RWPE2 (cell line): Measurements from ENCODE around the gene FRG1.
"Not testable (repeated sequence)": the region's sequence is repeated elsewhere in the genome, so short reads cannot be mapped to it uniquely, and the experiment has no call there.

ENCODE experiments used
- ATAC-seq: fragments of 200-7000 bp; cut with Tn5 transposase; 3 replicates; pipeline ENCODE4 v1.9.1; 2021; ENCODE audit warnings: low read depth
- DNase-seq: peaks from one replicate; pipeline ENCODE4 v3.0.0-alpha.2; 2020; ENCODE audit warnings: low spot score
- H3K27ac ChIP-seq: fragments of 450-650 bp; 2 replicates; pipeline ENCODE4 v1.5.1; 2017; ENCODE audit warnings: mild to moderate bottlenecking; ENCODE audit not compliant: poor library complexity, severe bottlenecking
- H3K27me3 ChIP-seq: fragments of 250-450 bp; sonication (Bioruptor Pico); 2 replicates; pipeline ENCODE4 v1.5.1; 2021; ENCODE audit warnings: mild to moderate bottlenecking, moderate library complexity; ENCODE audit not compliant: insufficient read depth, poor library complexity, severe bottlenecking
- H3K36me3 ChIP-seq: fragments of 250-450 bp; sonication (Bioruptor Pico); 2 replicates; pipeline ENCODE4 v1.5.1; 2020; ENCODE audit warnings: low read depth, mild to moderate bottlenecking, moderate library complexity
- H3K4me1 ChIP-seq: fragments of 250-450 bp; sonication (Bioruptor Pico); 2 replicates; pipeline ENCODE4 v1.5.1; 2021; ENCODE audit warnings: mild to moderate bottlenecking, moderate library complexity; ENCODE audit not compliant: insufficient read depth, poor library complexity, severe bottlenecking
- H3K4me3 ChIP-seq: fragments of 250-450 bp; sonication (Bioruptor Pico); 2 replicates; pipeline ENCODE4 v1.5.1; 2021; ENCODE audit warnings: mild to moderate bottlenecking, moderate library complexity; ENCODE audit not compliant: severe bottlenecking
- H3K9me3 ChIP-seq: fragments of 250-450 bp; sonication (Bioruptor Pico); 2 replicates; pipeline ENCODE4 v1.5.1; 2021; ENCODE audit warnings: mild to moderate bottlenecking, moderate library complexity; ENCODE audit not compliant: severe bottlenecking
- CTCF ChIP-seq: fragments of 450-650 bp; IDR thresholded peaks from one replicate; pipeline ENCODE4 v1.5.1; 2017; ENCODE audit warnings: mild to moderate bottlenecking, moderate library complexity; ENCODE audit not compliant: poor library complexity, severe bottlenecking

FRG1 gene

DNA sequence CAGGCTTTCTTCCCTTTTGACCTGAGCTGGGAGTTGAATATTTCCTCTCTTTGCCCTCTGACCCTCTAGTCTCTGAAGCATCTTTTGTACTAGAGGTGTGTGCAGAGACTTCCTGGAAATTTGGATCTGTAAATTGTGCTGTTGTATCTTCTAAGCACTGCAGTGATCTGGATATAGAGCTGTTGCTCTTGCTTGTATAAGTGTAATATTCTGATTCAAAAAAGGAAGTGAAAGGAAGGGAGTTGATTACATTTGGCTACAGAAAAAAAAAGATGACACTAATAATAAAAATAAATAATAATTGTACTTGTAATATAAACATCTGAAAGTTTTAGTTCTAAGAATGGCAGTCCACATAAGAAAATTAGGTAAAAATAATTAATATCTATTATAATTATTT, 33.0 kb downstream of the FRG1 start:
- DNase-seq (no peak), ATAC-seq (no peak)

DNA sequence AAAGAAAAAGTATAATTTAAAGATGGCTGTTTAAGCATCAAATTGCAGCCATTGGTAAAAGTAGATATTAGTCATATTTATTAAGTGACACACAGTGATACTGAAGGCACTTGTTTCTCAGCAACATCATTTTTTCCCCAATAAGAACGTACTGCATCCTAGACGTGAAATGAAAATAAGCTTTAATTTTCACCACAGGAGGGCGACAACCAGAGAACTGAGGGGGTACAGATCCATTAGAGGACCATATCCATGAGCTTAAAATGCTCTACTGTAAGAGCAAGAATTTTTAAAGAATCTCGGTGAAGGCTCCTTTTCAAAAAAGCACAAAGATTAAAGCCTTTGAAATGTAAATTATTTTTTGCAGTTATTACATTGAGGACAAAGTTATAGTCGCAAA, 33.4 kb downstream of the FRG1 start:
- Histone ChIP-seq H3K36me3 (no peaks in the 10 kb centered on the region), H3K27me3 (peaks cover 7% of the 10 kb centered on the region), H3K9me3 (no peaks in the 10 kb centered on the region), H3K4me3 (no peak overlapping the region), H3K27ac (no peak overlapping the region), H3K4me1 (no peaks in the 10 kb centered on the region)
- no peak for DNase-seq
- TF ChIP-seq CTCF: peak; percentile 46
- no peak for ATAC-seq

More for the DNA sequence above, 33.0 kb downstream of the FRG1 start:
- Histone ChIP-seq H3K36me3 (no peaks in the 10 kb centered on the region), H3K4me3 (no peak overlapping the region), H3K27me3 (peaks cover 7% of the 10 kb centered on the region), H3K9me3 (no peaks in the 10 kb centered on the region), H3K27ac (no peak overlapping the region), H3K4me1 (no peaks in the 10 kb centered on the region)
- TF ChIP-seq CTCF: no peak

- Histone ChIP-seq H3K4me3 (no peak overlapping the region), H3K9me3 (no peaks in the 10 kb centered on the region), H3K27ac (no peak overlapping the region), H3K27me3 (peaks cover 7% of the 10 kb centered on the region), H3K36me3 (no peaks in the 10 kb centered on the region), H3K4me1 (no peaks in the 10 kb centered on the region)
- TF ChIP-seq CTCF: no peak
- no peak for ATAC-seq
- DNase-seq: no peak
Observed at GRCh38 chr4:189979196-189980047, 38.8 kb downstream of the FRG1 start.

DNA sequence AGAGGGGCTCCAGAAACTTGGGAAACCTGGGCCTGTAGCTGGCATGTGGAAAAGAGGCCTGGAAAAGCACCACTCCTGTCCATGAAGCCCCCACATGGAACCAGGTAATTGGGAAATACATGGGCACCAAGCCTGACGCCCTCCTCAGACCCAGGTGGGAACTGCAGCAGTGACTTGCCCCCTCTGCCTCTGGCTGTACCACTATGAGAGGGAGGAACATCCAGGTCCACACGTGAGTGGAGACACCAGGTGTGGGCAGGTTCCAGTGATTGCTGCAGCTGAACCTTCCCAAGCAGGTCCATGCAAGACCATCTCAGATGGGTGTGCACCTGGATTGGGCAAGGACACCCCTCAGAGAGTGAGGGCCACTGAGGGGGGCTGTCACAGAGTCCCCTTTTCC, 39.6 kb downstream of the FRG1 start:
- not testable (repeated sequence) for H3K9me3 ChIP-seq, H3K27ac ChIP-seq, H3K4me3 ChIP-seq, DNase-seq, H3K36me3 ChIP-seq, H3K4me1 ChIP-seq, H3K27me3 ChIP-seq, ATAC-seq

DNA sequence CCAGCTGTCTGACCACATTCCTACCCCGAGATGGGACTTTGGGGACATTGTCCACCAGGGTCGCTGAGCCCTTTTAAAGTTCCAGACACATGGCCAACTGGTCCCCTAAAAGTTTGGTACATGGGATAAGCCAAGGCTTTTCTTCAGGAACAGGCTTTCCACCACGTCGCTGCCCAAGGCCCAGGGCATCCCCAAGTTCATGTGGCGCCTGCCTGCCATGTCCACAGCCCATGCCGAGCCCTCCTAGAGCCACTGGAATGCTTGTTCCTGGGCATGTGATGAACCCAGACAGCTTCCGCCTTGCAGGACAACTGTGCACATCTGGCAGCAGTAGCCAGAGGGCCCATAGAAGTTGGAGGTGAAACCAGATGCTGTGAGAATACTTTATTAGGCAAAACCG, 41.3 kb downstream of the FRG1 start:
- no peaks in the 10 kb centered on the region for H3K36me3 ChIP-seq
- H3K9me3 ChIP-seq: no peaks in the 10 kb centered on the region
- ATAC-seq (no peak), DNase-seq (no peak)
- no peak for TF ChIP-seq CTCF
- no peak overlapping the region for H3K27ac ChIP-seq
- no peaks in the 10 kb centered on the region for H3K4me1 ChIP-seq
- H3K27me3 ChIP-seq: peaks cover 3% of the 10 kb centered on the region
- no peak overlapping the region for H3K4me3 ChIP-seq

DNA sequence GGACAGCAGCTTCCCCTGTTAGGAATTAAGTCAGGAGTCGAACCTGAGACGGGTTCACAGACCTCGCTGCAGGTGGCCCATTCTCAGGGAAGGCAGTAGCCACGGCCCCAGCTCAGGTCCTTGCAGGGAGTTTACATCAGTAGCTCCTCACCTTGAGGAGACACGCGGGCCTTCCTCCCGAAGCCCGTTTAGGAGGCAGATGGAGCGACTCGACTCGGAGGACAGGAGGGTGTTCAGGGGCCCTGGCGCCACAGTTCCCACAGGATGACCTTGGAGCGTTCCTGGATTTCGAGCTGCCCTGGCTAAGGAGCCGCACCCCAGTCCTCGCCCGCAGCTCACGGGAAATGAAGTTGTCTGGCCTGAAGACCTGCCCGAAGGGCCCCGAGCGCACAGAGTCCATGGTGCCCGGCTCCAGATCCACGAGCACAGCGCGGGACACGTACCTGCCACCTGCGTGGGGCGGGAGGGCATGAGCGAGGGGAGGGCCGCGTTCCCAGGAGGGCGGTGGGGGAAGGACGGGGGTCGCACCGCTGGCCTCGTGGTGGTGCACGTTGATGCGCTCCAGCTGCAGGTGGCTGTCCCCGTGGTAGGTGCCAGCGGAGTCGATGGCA, 43.3 kb downstream of the FRG1 start:
- not testable (repeated sequence) for H3K4me3 ChIP-seq, H3K36me3 ChIP-seq, H3K27ac ChIP-seq, H3K4me1 ChIP-seq, DNase-seq, H3K27me3 ChIP-seq, ATAC-seq, H3K9me3 ChIP-seq

GRCh38 chr4:189984661-189985060, 44.0 kb downstream of the FRG1 start:
- ATAC-seq, H3K36me3 ChIP-seq: not testable (repeated sequence)

More at GRCh38 chr4:189984661-189985060, 44.0 kb downstream of the FRG1 start:
- H3K4me1 ChIP-seq, H3K4me3 ChIP-seq, DNase-seq, H3K9me3 ChIP-seq, H3K27me3 ChIP-seq, H3K27ac ChIP-seq: not testable (repeated sequence)
